CD14-positive monocyte (primary cell): ENCODE results near the gene ZNF823. TPM values are rescaled to one million over a fixed set of nuclear protein-coding genes. Genes with fewer than 3 reads are reported as not detected.
"Not testable (repeated sequence)": the region's sequence is repeated elsewhere in the genome, so short reads cannot be mapped to it uniquely, and the experiment has no call there.

Experiments used
- DNase-seq, 3 donors: peaks; one replicate each; pipeline ENCODE4 v3.0.0-alpha.2; 2011 to 2022
- H2AFZ ChIP-seq: 2 replicates; pipeline ENCODE4 v1.6.0; 2012; ENCODE audit warnings: mild to moderate bottlenecking, low read depth, low read length, inconsistent platforms; ENCODE audit not compliant: insufficient read depth, poor library complexity, severe bottlenecking
- H3K27ac ChIP-seq, 2 donors: 1 replicate in 1 of 2; 2 replicates in 1 of 2; pipeline ENCODE4 v1.5.1; 2012 to 2013; ENCODE audit warnings: low read length in 2 of 2, control low read depth in 1 of 2, inconsistent platforms in 1 of 2, low read depth in 1 of 2, mild to moderate bottlenecking in 1 of 2
- H3K27me3 ChIP-seq, 2 donors: one replicate each; pipeline versions ENCODE4 v1.6.0 to v1.6.1; 2011 to 2013; ENCODE audit warnings: low read length in 2 of 2; ENCODE audit not compliant: control insufficient read depth in 2 of 2, insufficient read depth in 2 of 2
- H3K36me3 ChIP-seq, 2 donors: replicated peaks in 1 of 2; 1 replicate in 1 of 2; 2 replicates in 1 of 2; pipeline versions ENCODE4 v1.5.1 to v1.6.1; 2012 to 2013; ENCODE audit warnings: low read length in 2 of 2, control low read depth in 1 of 2, inconsistent platforms in 1 of 2, mild to moderate bottlenecking in 1 of 2; ENCODE audit not compliant: insufficient read depth in 2 of 2, control insufficient read depth in 1 of 2
- H3K4me1 ChIP-seq, 2 donors: 1 replicate in 1 of 2; 2 replicates in 1 of 2; pipeline versions ENCODE4 v1.5.1 to v1.6.1; 2012 to 2013; ENCODE audit warnings: low read length in 2 of 2, control low read depth in 1 of 2, inconsistent platforms in 1 of 2, mild to moderate bottlenecking in 1 of 2, moderate library complexity in 1 of 2; ENCODE audit not compliant: insufficient read depth in 2 of 2, control insufficient read depth in 1 of 2
- H3K4me2 ChIP-seq: replicated peaks from 2 replicates; pipeline ENCODE3; 2012; ENCODE audit warnings: low read length, moderate library complexity, mild to moderate bottlenecking; ENCODE audit not compliant: poor library complexity, severe bottlenecking; ENCODE audit errors: extremely low read depth
- H3K4me3 ChIP-seq, 3 experiments: fragments of 200-600 bp in 1 of 3; sonication (generic) in 1 of 3; replicated peaks in 1 of 3; 1 replicate in 2 of 3; 2 replicates in 1 of 3; pipeline ENCODE4 v1.5.1; 2011 to 2013; ENCODE audit warnings: low read length in 3 of 3, mild to moderate bottlenecking in 3 of 3, control low read depth in 2 of 3, low read depth in 2 of 3, inconsistent platforms in 1 of 3, moderate library complexity in 1 of 3
- H3K79me2 ChIP-seq: 2 replicates; pipeline ENCODE4 v1.6.0; 2012; ENCODE audit warnings: mild to moderate bottlenecking, control low read depth, inconsistent platforms, low read length, moderate library complexity; ENCODE audit not compliant: insufficient read depth
- H3K9ac ChIP-seq: 2 replicates; pipeline ENCODE4 v1.6.0; 2017; ENCODE audit warnings: low read length, mild to moderate bottlenecking; ENCODE audit not compliant: insufficient read depth, poor library complexity, severe bottlenecking
- H3K9me3 ChIP-seq, 2 donors: replicated peaks in 1 of 2; 1 replicate in 1 of 2; 2 replicates in 1 of 2; pipeline versions ENCODE4 v1.5.1 to v1.6.1; 2012 to 2013; ENCODE audit warnings: low read length in 2 of 2, control low read depth in 1 of 2; ENCODE audit not compliant: control insufficient read depth in 1 of 2, insufficient read depth in 1 of 2
- H4K20me1 ChIP-seq: 2 replicates; pipeline ENCODE4 v1.6.0; 2012; ENCODE audit warnings: mild to moderate bottlenecking, low read length, control low read depth, moderate library complexity; ENCODE audit not compliant: insufficient read depth
- H3K27ac Mint-ChIP-seq, 7 donors: one replicate each; pipeline ENCODE4 v1.8.0; 2020; ENCODE audit warnings: mild to moderate bottlenecking in 7 of 7, mixed read lengths in 7 of 7, moderate library complexity in 6 of 7, inconsistent platforms in 2 of 7
- H3K27me3 Mint-ChIP-seq, 3 donors: one replicate each; pipeline ENCODE4 v1.8.0; 2021 to 2022; ENCODE audit warnings: low read depth in 3 of 3, mild to moderate bottlenecking in 3 of 3, mixed read lengths in 3 of 3, moderate library complexity in 3 of 3, inconsistent platforms in 1 of 3
- H3K36me3 Mint-ChIP-seq, 2 donors: one replicate each; pipeline ENCODE4 v1.8.0; 2020; ENCODE audit warnings: mixed read lengths in 2 of 2, inconsistent platforms in 1 of 2, mild to moderate bottlenecking in 1 of 2
- H3K4me1 Mint-ChIP-seq: one replicate; pipeline ENCODE4 v1.8.0; 2020; ENCODE audit warnings: mild to moderate bottlenecking, mixed read lengths
- H3K4me3 Mint-ChIP-seq, 2 donors: one replicate each; pipeline ENCODE4 v1.8.0; 2020; ENCODE audit warnings: mild to moderate bottlenecking in 2 of 2, mixed read lengths in 2 of 2, moderate library complexity in 1 of 2
- H3K9me3 Mint-ChIP-seq, 7 donors: one replicate each; pipeline ENCODE4 v1.8.0; 2020 to 2022; ENCODE audit warnings: mixed read lengths in 7 of 7, mild to moderate bottlenecking in 6 of 7, moderate library complexity in 6 of 7, inconsistent platforms in 2 of 7
- CTCF ChIP-seq: fragments of 200-600 bp; IDR thresholded peaks from one replicate; pipeline ENCODE4 v1.8.0; 2022; ENCODE audit warnings: antibody characterized with exemption, mild to moderate bottlenecking
- WGBS: methylation state at CpG from one replicate; pipeline ENCODE4 v1.1.5; 2013; ENCODE audit warnings: missing lambda C conversion rate; ENCODE audit not compliant: insufficient coverage; 5-methylcytosine and 5-hydroxymethylcytosine counted together
- intact Hi-C, 2 donors: fragments of 100-400 bp; cut with micrococcal nuclease; formaldehyde crosslinking; loops; one replicate each; pipeline versions ENCODE4 v1.15.0 to v1.15.1; 2023
- polyA plus RNA-seq, 3 donors: library from polyadenylated mRNA; depleted of rRNA in 1 of 3; unstranded in 2 of 3; stranded (reverse) in 1 of 3; fragments of 300-500 nt in 2 of 3; fragments of >200 nt in 1 of 3; fragmentation: Illumina TruSeq in 2 of 3; gene quantifications; 1 replicate in 2 of 3; 2 replicates in 1 of 3; pipeline ENCODE4 v1.2.3, GENCODE V29; 2012 to 2021

Gene ZNF823
- polyA plus RNA-seq, 3 donors, result 0.48 to 0.85 (median 0.67) TPM

GRCh38 chr19:11781295-11782057, 42.7 kb upstream of the ZNF823 start:
- Histone ChIP-seq H2AFZ (no peak overlapping the region), H4K20me1 (no peaks in the 10 kb centered on the region), H3K9me3 (peaks cover 55 to 100% of the 10 kb centered on the region in 2 donors), H3K27ac (no peak overlapping the region), H3K9ac (no peak overlapping the region), H3K79me2 (no peaks in the 10 kb centered on the region), H3K4me3 (peak overlapping the region in 1 of 3 experiments; percentile 36), H3K4me2 (no peak overlapping the region), H3K36me3 (peaks cover 44 to 66% of the 10 kb centered on the region in 2 donors), H3K4me1 (no peaks in the 10 kb centered on the region), H3K27me3 (no peaks in the 10 kb centered on the region)
- Mint-ChIP-seq H3K4me3 (no peak overlapping the region), H3K27ac (no peak overlapping the region), H3K9me3 (peaks cover 49 to 91% (median 86%) of the 10 kb centered on the region in 7 donors), H3K36me3 (peaks cover 46 to 50% of the 10 kb centered on the region in 2 donors), H3K27me3 (peaks cover 0 to 3% (median 0%) of the 10 kb centered on the region in 3 donors), H3K4me1 (no peaks in the 10 kb centered on the region)
- no peak for DNase-seq
- no peak for TF ChIP-seq CTCF
- WGBS, result no CpG with 5 or more reads among the region's 5 CpGs
- intact Hi-C loops, result no loop called here

GRCh38 chr19:11780431-11781020, 41.8 kb upstream of the ZNF823 start:
- no peak overlapping the region for H3K27ac ChIP-seq
- DNase-seq, result no peak
- H3K9me3 ChIP-seq, result peaks cover 50 to 100% of the 10 kb centered on the region in 2 donors
- H3K27me3 ChIP-seq, result no peaks in the 10 kb centered on the region
- H3K9ac ChIP-seq, result no peak overlapping the region
- H3K4me2 ChIP-seq, result no peak overlapping the region
- 92% methylated on average over 4 of the region's 7 CpGs for WGBS
- H3K36me3 ChIP-seq, result peaks cover 44 to 74% of the 10 kb centered on the region in 2 donors
- Mint-ChIP-seq H3K27me3 (no peaks in the 10 kb centered on the region), H3K4me3 (no peak overlapping the region), H3K36me3 (peaks cover 49 to 58% of the 10 kb centered on the region in 2 donors), H3K9me3 (peaks cover 44 to 92% (median 86%) of the 10 kb centered on the region in 7 donors), H3K4me1 (no peaks in the 10 kb centered on the region), H3K27ac (no peak overlapping the region)
- H3K4me1 ChIP-seq, result no peaks in the 10 kb centered on the region
- H2AFZ ChIP-seq, result no peak overlapping the region
- TF ChIP-seq CTCF, result no peak
- H4K20me1 ChIP-seq, result no peaks in the 10 kb centered on the region
- intact Hi-C loops, result no loop called here
- H3K79me2 ChIP-seq, result peaks cover 4% of the 10 kb centered on the region
- H3K4me3 ChIP-seq, result peak overlapping the region in 1 of 3 experiments; percentile 36

GRCh38 chr19:11776669-11777068, 37.9 kb upstream of the ZNF823 start:
- H3K4me3 Mint-ChIP-seq, H2AFZ ChIP-seq, H3K27ac Mint-ChIP-seq, H3K4me2 ChIP-seq, H4K20me1 ChIP-seq, H3K27me3 ChIP-seq, H3K27ac ChIP-seq, DNase-seq, H3K4me1 Mint-ChIP-seq, H3K9ac ChIP-seq, H3K4me1 ChIP-seq, H3K27me3 Mint-ChIP-seq, intact Hi-C loops: not testable (repeated sequence)
- Histone ChIP-seq H3K36me3 (peaks cover 44 to 60% of the 10 kb centered on the region in 2 donors), H3K79me2 (peaks cover 19% of the 10 kb centered on the region), H3K4me3 (peak overlapping the region in 1 of 3 experiments; percentile 4), H3K9me3 (peaks cover 55 to 100% of the 10 kb centered on the region in 2 donors)
- 96% methylated on average over 4 of the region's 11 CpGs for WGBS
- peaks cover 44 to 98% (median 95%) of the 10 kb centered on the region in 7 donors for H3K9me3 Mint-ChIP-seq
- H3K36me3 Mint-ChIP-seq, result peaks cover 53 to 67% of the 10 kb centered on the region in 2 donors
